ENCODE measurements around the gene PTPRN2.

The PTPRN2 gene

GRCh38 chr7:158572000-158572828 lies 15.4 kb downstream of the PTPRN2 start:
- no peak for DNase-seq (ENCODE audit: low spot score)
- no peak for TF ChIP-seq CTCF (IDR thresholded peaks at IDR 0.05; ENCODE audit: extremely low read depth, insufficient read depth, missing control alignments)
- in situ Hi-C loops (cut with MboI; ENCODE audit: low pct_unique_long_range_greater_than_20kb, low sequenced_read_pairs, unreplicated experiment), result no loop called here

GRCh38 chr7:158570449-158571170 lies 17.0 kb downstream of the PTPRN2 start:
- DNase-seq (ENCODE audit: low spot score), result no peak
- in situ Hi-C loops (cut with MboI; ENCODE audit: low pct_unique_long_range_greater_than_20kb, low sequenced_read_pairs, unreplicated experiment), result no loop called here
- no peak for TF ChIP-seq CTCF (IDR thresholded peaks at IDR 0.05; ENCODE audit: extremely low read depth, insufficient read depth, missing control alignments)

- DNase-seq (ENCODE audit: low spot score), result no peak
- no peak for TF ChIP-seq CTCF (IDR thresholded peaks at IDR 0.05; ENCODE audit: extremely low read depth, insufficient read depth, missing control alignments)
- in situ Hi-C loops (cut with MboI; ENCODE audit: low pct_unique_long_range_greater_than_20kb, low sequenced_read_pairs, unreplicated experiment), result no loop called here
Observed at GRCh38 chr7:158569858-158570323, 17.7 kb downstream of the PTPRN2 start.

GRCh38 chr7:158568974-158569857 lies 18.4 kb downstream of the PTPRN2 start:
- in situ Hi-C loops (cut with MboI; ENCODE audit: low pct_unique_long_range_greater_than_20kb, low sequenced_read_pairs, unreplicated experiment), result no loop called here
- TF ChIP-seq CTCF (IDR thresholded peaks at IDR 0.05; ENCODE audit: extremely low read depth, insufficient read depth, missing control alignments), result no peak

GRCh38 chr7:158567153-158567603 lies 20.4 kb downstream of the PTPRN2 start:
- in situ Hi-C loops (cut with MboI; ENCODE audit: low pct_unique_long_range_greater_than_20kb, low sequenced_read_pairs, unreplicated experiment), result no loop called here
- no peak for TF ChIP-seq CTCF (IDR thresholded peaks at IDR 0.05; ENCODE audit: extremely low read depth, insufficient read depth, missing control alignments)
- DNase-seq (ENCODE audit: low spot score), result no peak

More at GRCh38 chr7:158568974-158569857, 18.4 kb downstream of the PTPRN2 start:
- no peak for DNase-seq (ENCODE audit: low spot score)

- no peak for TF ChIP-seq CTCF (IDR thresholded peaks at IDR 0.05; ENCODE audit: extremely low read depth, insufficient read depth, missing control alignments)
- in situ Hi-C loops (cut with MboI; ENCODE audit: low pct_unique_long_range_greater_than_20kb, low sequenced_read_pairs, unreplicated experiment), result no loop called here
- no peak for DNase-seq (ENCODE audit: low spot score)
Observed at GRCh38 chr7:158564663-158565035, 23.0 kb downstream of the PTPRN2 start.
